Osteoblast (primary cell): ENCODE results near the gene PPM1E. TPM values are rescaled to one million over a fixed set of nuclear protein-coding genes. Genes with fewer than 3 reads are reported as not detected.

ENCODE experiments used
- DNase-seq: peaks from one replicate; pipeline ENCODE4 v3.0.0; 2011; ENCODE audit warnings: low spot score, mixed read lengths; ENCODE audit not compliant: insufficient read length; ENCODE audit errors: missing footprints
- H2AFZ ChIP-seq: 2 replicates; pipeline ENCODE4 v1.6.0; 2011; ENCODE audit warnings: mild to moderate bottlenecking, low read length
- H3K27ac ChIP-seq: 2 replicates; pipeline ENCODE4 v1.5.1; 2011; ENCODE audit warnings: mild to moderate bottlenecking, low read depth, low read length, moderate library complexity
- H3K27me3 ChIP-seq: 2 replicates; pipeline ENCODE4 v1.6.0; 2012; ENCODE audit warnings: mild to moderate bottlenecking, control low read depth, inconsistent platforms, low read length, moderate library complexity; ENCODE audit not compliant: insufficient read depth
- H3K36me3 ChIP-seq: 2 replicates; pipeline ENCODE4 v1.5.1; 2011; ENCODE audit warnings: mild to moderate bottlenecking, low read length, control low read depth, moderate library complexity; ENCODE audit not compliant: insufficient read depth
- H3K4me1 ChIP-seq: 2 replicates; pipeline ENCODE4 v1.5.1; 2011; ENCODE audit warnings: mild to moderate bottlenecking, low read length, control low read depth, moderate library complexity; ENCODE audit not compliant: insufficient read depth
- H3K4me2 ChIP-seq: 2 replicates; pipeline ENCODE4 v1.6.0; 2011; ENCODE audit warnings: mild to moderate bottlenecking, low read length; ENCODE audit not compliant: insufficient read depth
- H3K4me3 ChIP-seq: fragments of 200-600 bp; sonication (generic); 3 replicates; pipeline ENCODE4 v1.5.1; 2012; ENCODE audit warnings: mild to moderate bottlenecking, low read length, inconsistent platforms; ENCODE audit not compliant: insufficient read depth
- H3K79me2 ChIP-seq: 2 replicates; pipeline ENCODE4 v1.6.0; 2012; ENCODE audit warnings: mild to moderate bottlenecking, low read length, control low read depth, inconsistent platforms; ENCODE audit not compliant: insufficient read depth
- H3K9me3 ChIP-seq: 2 replicates; pipeline ENCODE4 v1.5.1; 2011; ENCODE audit warnings: low read depth, low read length, control low read depth
- H4K20me1 ChIP-seq: 2 replicates; pipeline ENCODE4 v1.6.0; 2012; ENCODE audit warnings: mild to moderate bottlenecking, low read length, control low read depth; ENCODE audit not compliant: insufficient read depth
- CTCF ChIP-seq: IDR thresholded peaks from 2 replicates; pipeline ENCODE4 v1.5.1; 2011; ENCODE audit warnings: mild to moderate bottlenecking, low read depth, low read length, moderate library complexity; ENCODE audit errors: extremely low read depth
- total RNA-seq: library from RNA; depleted of rRNA; stranded (reverse); fragments of >200 nt; gene quantifications from 2 replicates; pipeline ENCODE4 v1.2.3, GENCODE V29; 2012

Gene PPM1E
- total RNA-seq, 1 donor, result under 0.01 TPM

GRCh38 chr17:58808609-58809563, 53.2 kb downstream of the PPM1E start:
- TF ChIP-seq CTCF, result no peak
- H3K36me3 ChIP-seq, result no peaks in the 10 kb centered on the region
- H3K4me2 ChIP-seq, result no peak overlapping the region
- no peaks in the 10 kb centered on the region for H4K20me1 ChIP-seq
- H3K4me1 ChIP-seq, result no peaks in the 10 kb centered on the region
- H3K79me2 ChIP-seq, result no peaks in the 10 kb centered on the region
- peaks cover 2% of the 10 kb centered on the region for H3K27me3 ChIP-seq
- no peaks in the 10 kb centered on the region for H3K9me3 ChIP-seq
- H2AFZ ChIP-seq, result no peak overlapping the region
- DNase-seq, result no peak
- H3K27ac ChIP-seq, result no peak overlapping the region
- no peak overlapping the region for H3K4me3 ChIP-seq

GRCh38 chr17:58809564-58809936, 53.9 kb downstream of the PPM1E start:
- H3K27ac ChIP-seq, result no peak overlapping the region

GRCh38 chr17:58811290-58811689, 55.6 kb downstream of the PPM1E start:
- TF ChIP-seq CTCF, result no peak
- H4K20me1 ChIP-seq, result no peaks in the 10 kb centered on the region
- H3K27me3 ChIP-seq, result peaks cover 2% of the 10 kb centered on the region
- H2AFZ ChIP-seq, result no peak overlapping the region
- no peaks in the 10 kb centered on the region for H3K4me1 ChIP-seq
- no peaks in the 10 kb centered on the region for H3K79me2 ChIP-seq
- no peaks in the 10 kb centered on the region for H3K9me3 ChIP-seq
- DNase-seq, result no peak
- H3K27ac ChIP-seq, result no peak overlapping the region
- no peak overlapping the region for H3K4me3 ChIP-seq
- no peaks in the 10 kb centered on the region for H3K36me3 ChIP-seq
- H3K4me2 ChIP-seq, result no peak overlapping the region

More at GRCh38 chr17:58809564-58809936, 53.9 kb downstream of the PPM1E start:
- Histone ChIP-seq H3K79me2 (no peaks in the 10 kb centered on the region), H3K4me1 (no peaks in the 10 kb centered on the region), H3K4me2 (no peak overlapping the region), H3K4me3 (no peak overlapping the region), H3K36me3 (no peaks in the 10 kb centered on the region), H3K27me3 (peaks cover 2% of the 10 kb centered on the region), H3K9me3 (no peaks in the 10 kb centered on the region), H2AFZ (no peak overlapping the region), H4K20me1 (no peaks in the 10 kb centered on the region)
- DNase-seq, result no peak
- no peak for TF ChIP-seq CTCF

GRCh38 chr17:58813712-58814111, 58.1 kb downstream of the PPM1E start:
- no peaks in the 10 kb centered on the region for H4K20me1 ChIP-seq
- H3K4me3 ChIP-seq, result no peak overlapping the region
- no peaks in the 10 kb centered on the region for H3K36me3 ChIP-seq
- no peak overlapping the region for H2AFZ ChIP-seq
- no peak overlapping the region for H3K4me2 ChIP-seq
- no peaks in the 10 kb centered on the region for H3K9me3 ChIP-seq
- no peak for DNase-seq
- no peaks in the 10 kb centered on the region for H3K27me3 ChIP-seq
- no peaks in the 10 kb centered on the region for H3K4me1 ChIP-seq
- H3K79me2 ChIP-seq, result no peaks in the 10 kb centered on the region
- no peak overlapping the region for H3K27ac ChIP-seq
- TF ChIP-seq CTCF, result no peak
